Panc1 (cell line): ENCODE results near the gene ZNF226. TPM values are rescaled to one million over a fixed set of nuclear protein-coding genes. Genes with fewer than 3 reads are reported as not detected.

Source experiments
- ATAC-seq: fragments of 200-7000 bp; cut with Tn5 transposase; 2 replicates; pipeline ENCODE4 v1.9.1; 2020; ENCODE audit warnings: mild to moderate bottlenecking, moderate library complexity
- BruUV-seq: library from RNA; stranded (reverse); fragments of 400-500 nt; replicated peaks from 2 replicates; lab custom pipeline; 2021; lab: Mats Ljungman, UMichigan
- CTCF ChIA-PET: fragments of 300-600 bp; sonication (Branson Sonifier 250); formaldehyde crosslinking; loops from one replicate; lab custom pipeline; 2022; ENCODE audit warnings: antibody characterized with exemption; lab: Charles Lee
- POLR2A ChIA-PET: fragments of 300-600 bp; sonication (Branson Sonifier 250); formaldehyde crosslinking; loops from one replicate; lab custom pipeline; 2022; ENCODE audit warnings: antibody characterized with exemption; lab: Charles Lee
- DNase-seq: peaks from one replicate; pipeline ENCODE4 v3.0.0-alpha.2; 2010; ENCODE audit warnings: low read depth, low spot score
- H3K27ac ChIP-seq: 2 replicates; pipeline ENCODE4 v1.5.1; 2011; ENCODE audit warnings: mild to moderate bottlenecking, low read length, inconsistent platforms
- H3K27me3 ChIP-seq: fragments of 200-500 bp; sonication (Bioruptor generic); 2 replicates; pipeline ENCODE4 v1.6.0; 2014; ENCODE audit warnings: low read length, inconsistent platforms; ENCODE audit not compliant: control insufficient read depth, insufficient read depth
- H3K36me3 ChIP-seq: fragments of 200-500 bp; sonication (Bioruptor generic); 2 replicates; pipeline ENCODE4 v1.5.1; 2014; ENCODE audit warnings: inconsistent platforms, mild to moderate bottlenecking, low read length, moderate library complexity; ENCODE audit not compliant: control insufficient read depth, insufficient read depth
- H3K4me1 ChIP-seq: 2 replicates; pipeline ENCODE4 v1.5.1; 2011; ENCODE audit warnings: inconsistent platforms, mild to moderate bottlenecking, low read length, moderate library complexity; ENCODE audit not compliant: control insufficient read depth, insufficient read depth
- H3K4me3 ChIP-seq, 2 experiments: 2 replicates each; pipeline ENCODE4 v1.5.1; 2011 to 2012; ENCODE audit warnings: low read depth in 2 of 2, low read length in 2 of 2, mild to moderate bottlenecking in 2 of 2, inconsistent platforms in 1 of 2, moderate library complexity in 1 of 2
- H3K9me3 ChIP-seq: fragments of 200-500 bp; sonication (Bioruptor generic); 2 replicates; pipeline ENCODE4 v1.5.1; 2014; ENCODE audit warnings: low read depth, mild to moderate bottlenecking, inconsistent platforms, low read length, moderate library complexity; ENCODE audit not compliant: control insufficient read depth, insufficient read depth
- CTCF ChIP-seq: fragments of 450-650 bp; IDR thresholded peaks from 2 replicates; pipeline ENCODE4 v1.5.1; 2017; ENCODE audit warnings: mild to moderate bottlenecking
- POLR2AphosphoS5 ChIP-seq: IDR thresholded peaks from 2 replicates; pipeline ENCODE4 v1.6.1; 2012; ENCODE audit warnings: mild to moderate bottlenecking, low read depth, low read length, moderate library complexity
- REST ChIP-seq, 2 experiments: IDR thresholded peaks; 2 replicates each; pipeline ENCODE4 v1.6.1; 2011 to 2012; ENCODE audit warnings: low read depth in 2 of 2, control low read depth in 1 of 2, low read length in 1 of 2, mild to moderate bottlenecking in 1 of 2, moderate library complexity in 1 of 2; ENCODE audit not compliant: insufficient read depth in 1 of 2
- SIN3A ChIP-seq: IDR thresholded peaks from 2 replicates; pipeline ENCODE4 v1.6.1; 2012; ENCODE audit warnings: low read depth, mild to moderate bottlenecking, low read length, moderate library complexity, borderline replicate concordance; ENCODE audit not compliant: insufficient read depth
- TCF7L2 ChIP-seq: IDR thresholded peaks from 2 replicates; pipeline ENCODE4 v1.6.1; 2011; ENCODE audit warnings: mild to moderate bottlenecking, low read depth, low read length, inconsistent platforms
- in situ Hi-C: cut with HindIII; loops from 2 replicates; pipeline ENCODE4 v1.10.0; 2016; ENCODE audit warnings: low sequenced_read_pairs, low pct_unique_long_range_greater_than_20kb
- intact Hi-C: fragments of 100-400 bp; cut with micrococcal nuclease; formaldehyde crosslinking; loops from one replicate; pipeline ENCODE4 v1.10.0; 2022; ENCODE audit not compliant: unreplicated experiment
- total RNA-seq: library from RNA; stranded (reverse); gene quantifications from one replicate; pipeline ENCODE4 v1.2.1, GENCODE V29; 2021; ENCODE audit not compliant: unreplicated experiment

ZNF226 gene
- total RNA-seq, 1 experiment from 2014 or later: 21.7 TPM

GRCh38 chr19:44149776-44150175 lies 15.1 kb upstream of the ZNF226 start:
- TSS peak; percentile 65 for BruUV-seq
- ChIA-PET CTCF (no interaction called here), POLR2A (no interaction called here)
- TF ChIP-seq CTCF (no peak), REST (IDR thresholded peaks at IDR 0.05; ENCODE audit: insufficient read depth in 1 of 2, low read depth in 2 of 2, low read length in 1 of 2) (no peak), TCF7L2 (no peak), POLR2AphosphoS5 (no peak), SIN3A (no peak)
- intact Hi-C loops (no loop called here), in situ Hi-C loops (no loop called here)
- Histone ChIP-seq H3K27me3 (no peaks in the 10 kb centered on the region), H3K36me3 (peaks cover 2% of the 10 kb centered on the region; the same call in 1 of the 2 replicates), H3K4me3 (no peak overlapping the region), H3K4me1 (no peaks in the 10 kb centered on the region), H3K27ac (no peak overlapping the region), H3K9me3 (peaks cover 8% of the 10 kb centered on the region; the same call in 1 of the 2 replicates)
- DNase-seq (no peak), ATAC-seq (no peak)

GRCh38 chr19:44151491-44151890 lies 13.4 kb upstream of the ZNF226 start:
- CTCF ChIA-PET: no interaction called here
- H3K36me3 ChIP-seq: peaks cover 4% of the 10 kb centered on the region; the same call in 1 of the 2 replicates
- no TSS peak for BruUV-seq
- TF ChIP-seq POLR2AphosphoS5 (no peak), SIN3A (no peak), REST (IDR thresholded peaks at IDR 0.05; ENCODE audit: insufficient read depth in 1 of 2, low read depth in 2 of 2, low read length in 1 of 2) (no peak), TCF7L2 (no peak), CTCF (no peak)
- no peaks in the 10 kb centered on the region for H3K27me3 ChIP-seq
- H3K27ac ChIP-seq: no peak overlapping the region
- ATAC-seq: no peak
- in situ Hi-C loops: no loop called here
- POLR2A ChIA-PET: no interaction called here
- peaks cover 25% of the 10 kb centered on the region for H3K9me3 ChIP-seq
- intact Hi-C loops: no loop called here
- H3K4me3 ChIP-seq: no peak overlapping the region
- H3K4me1 ChIP-seq: no peaks in the 10 kb centered on the region
- no peak for DNase-seq
